ENCODE measurements around the gene ARL16. TPM values are rescaled to one million over a fixed set of nuclear protein-coding genes. Genes with fewer than 3 reads are reported as not detected.

The ARL16 gene
- total RNA-seq, 2 donors from 2014 or later = 34.4 to 40.7 TPM

- no peaks in the 10 kb centered on the region for H3K9me3 ChIP-seq
- no peak for DNase-seq (ENCODE audit: low spot score)
- H3K27me3 ChIP-seq (replicated peaks; ENCODE audit: insufficient read depth) = no peaks in the 10 kb centered on the region
- no peak for TF ChIP-seq CTCF (IDR thresholded peaks at IDR 0.05)
- H3K4me3 ChIP-seq = no peak overlapping the region
- H3K27ac ChIP-seq = no peak overlapping the region
- H3K4me1 ChIP-seq (ENCODE audit: control insufficient read depth in 1 of 2, low read depth in 2 of 2) = no peaks in the 10 kb centered on the region
- ATAC-seq (ENCODE audit: insufficient number of reproducible peaks, low FRiP score, low read depth) = no peak
- peaks cover 40% of the 10 kb centered on the region for H3K36me3 ChIP-seq
These were observed 9.9 kb downstream of the ARL16 start for GRCh38 chr17:81673561-81674258.

GRCh38 chr17:81672954-81673353, 10.6 kb downstream of the ARL16 start:
- no peaks in the 10 kb centered on the region for H3K9me3 ChIP-seq
- peaks cover 40% of the 10 kb centered on the region for H3K36me3 ChIP-seq
- H3K27ac ChIP-seq = no peak overlapping the region
- no peaks in the 10 kb centered on the region for H3K4me1 ChIP-seq (ENCODE audit: control insufficient read depth in 1 of 2, low read depth in 2 of 2)
- no peaks in the 10 kb centered on the region for H3K27me3 ChIP-seq (replicated peaks; ENCODE audit: insufficient read depth)
- no peak for ATAC-seq (ENCODE audit: insufficient number of reproducible peaks, low FRiP score, low read depth)
- H3K4me3 ChIP-seq = no peak overlapping the region
- TF ChIP-seq CTCF (IDR thresholded peaks at IDR 0.05) = no peak
- no peak for DNase-seq (ENCODE audit: low spot score)

- no peak overlapping the region for H3K4me3 ChIP-seq
- H3K27me3 ChIP-seq (replicated peaks; ENCODE audit: insufficient read depth) = no peaks in the 10 kb centered on the region
- no peak for TF ChIP-seq CTCF (IDR thresholded peaks at IDR 0.05)
- H3K4me1 ChIP-seq (ENCODE audit: control insufficient read depth in 1 of 2, low read depth in 2 of 2) = peaks cover 4% of the 10 kb centered on the region in 2 donors
- H3K27ac ChIP-seq = no peak overlapping the region
- DNase-seq (ENCODE audit: low spot score) (no peak), ATAC-seq (ENCODE audit: insufficient number of reproducible peaks, low FRiP score, low read depth) (no peak)
- H3K9me3 ChIP-seq = no peaks in the 10 kb centered on the region
- peaks cover 40% of the 10 kb centered on the region for H3K36me3 ChIP-seq
These were observed 11.1 kb downstream of the ARL16 start for GRCh38 chr17:81672504-81672903.

GRCh38 chr17:81667754-81668153, 15.8 kb downstream of the ARL16 start:
- peaks cover 30% of the 10 kb centered on the region for H3K36me3 ChIP-seq
- no peak overlapping the region for H3K4me3 ChIP-seq
- TF ChIP-seq CTCF (IDR thresholded peaks at IDR 0.05) = no peak
- DNase-seq (ENCODE audit: low spot score) (no peak), ATAC-seq (ENCODE audit: insufficient number of reproducible peaks, low FRiP score, low read depth) (no peak)
- H3K9me3 ChIP-seq = no peaks in the 10 kb centered on the region
- H3K27me3 ChIP-seq (replicated peaks; ENCODE audit: insufficient read depth) = no peaks in the 10 kb centered on the region
- no peak overlapping the region for H3K27ac ChIP-seq
- peaks cover 9 to 25% of the 10 kb centered on the region in 2 donors for H3K4me1 ChIP-seq (ENCODE audit: control insufficient read depth in 1 of 2, low read depth in 2 of 2)

GRCh38 chr17:81666342-81667191, 17.0 kb downstream of the ARL16 start, which contains the start of the genes CCDC137 and OXLD1:
TSS of gene CCDC137 (plus strand) at chr17:81666737. CDS start at chr17:81666767, 30 bp downstream.
TSS of gene OXLD1 (minus strand) at chr17:81666605. CDS start at chr17:81666577, 28 bp downstream.
- Histone ChIP-seq H3K36me3 (peaks cover 19% of the 10 kb centered on the region), H3K4me1 (ENCODE audit: control insufficient read depth in 1 of 2, low read depth in 2 of 2) (peaks cover 9 to 25% of the 10 kb centered on the region in 2 donors), H3K9me3 (no peaks in the 10 kb centered on the region), H3K27me3 (replicated peaks; ENCODE audit: insufficient read depth) (no peaks in the 10 kb centered on the region), H3K27ac (peak within 1 kb of the TSS; percentile 77 to 89), H3K4me3 (peak within 1 kb of the TSS; percentile 100)
- TF ChIP-seq CTCF (IDR thresholded peaks at IDR 0.05) = no peak
- peak; percentile 88 for ATAC-seq (ENCODE audit: insufficient number of reproducible peaks, low FRiP score, low read depth)
- DNase-seq (ENCODE audit: low spot score) = peak; percentile 83

All from thoracic aorta (tissue), 2 donors.